ENCODE results near the gene ZNF253.

The ZNF253 gene

GRCh38 chr19:19865750-19866610 lies at the start of gene ZNF253:
ZNF253 (plus strand) TSS chr19:19865882; CDS start chr19:19865997, 115 bp downstream.
- no peak for TF ChIP-seq CTCF (IDR thresholded peaks at IDR 0.05; ENCODE audit: low read depth, low read length)
- H3K4me3 ChIP-seq (ENCODE audit: low read depth, low read length) = peak within 1 kb of the TSS; percentile 75

- TF ChIP-seq CTCF (IDR thresholded peaks at IDR 0.05; ENCODE audit: low read depth, low read length) = no peak
- H3K4me3 ChIP-seq (ENCODE audit: low read depth, low read length) = no peak overlapping the region
These were observed 49.0 kb upstream of the ZNF253 start for GRCh38 chr19:19816679-19817078.

- no peak overlapping the region for H3K4me3 ChIP-seq (ENCODE audit: low read depth, low read length)
- TF ChIP-seq CTCF (IDR thresholded peaks at IDR 0.05; ENCODE audit: low read depth, low read length) = no peak
These were observed 48.3 kb upstream of the ZNF253 start for GRCh38 chr19:19817357-19817756.

GRCh38 chr19:19820774-19821320 lies 44.8 kb upstream of the ZNF253 start:
- peak overlapping the region; percentile 90 for H3K4me3 ChIP-seq (ENCODE audit: low read depth, low read length)
- TF ChIP-seq CTCF (IDR thresholded peaks at IDR 0.05; ENCODE audit: low read depth, low read length) = no peak

- peak within 1 kb of the TSS; percentile 90 for H3K4me3 ChIP-seq (ENCODE audit: low read depth, low read length)
- no peak for TF ChIP-seq CTCF (IDR thresholded peaks at IDR 0.05; ENCODE audit: low read depth, low read length)
These were observed 44.2 kb upstream of the ZNF253 start, which contains the start of gene ZNF506 for GRCh38 chr19:19821366-19821951. ZNF506 (minus strand) TSS chr19:19821750; CDS start chr19:19821603, 147 bp downstream.

- peak overlapping the region; percentile 90 for H3K4me3 ChIP-seq (ENCODE audit: low read depth, low read length)
These were observed 43.7 kb upstream of the ZNF253 start for GRCh38 chr19:19821976-19822375.

GRCh38 chr19:19823916-19824315 lies 41.8 kb upstream of the ZNF253 start:
- no peak for TF ChIP-seq CTCF (IDR thresholded peaks at IDR 0.05; ENCODE audit: low read depth, low read length)
- no peak overlapping the region for H3K4me3 ChIP-seq (ENCODE audit: low read depth, low read length)

Data from WI38 (cell line).